Measurements from ENCODE around the gene ARPC2. TPM values are rescaled to one million over a fixed set of nuclear protein-coding genes. Genes with fewer than 3 reads are reported as not detected.
A peak's percentile ranks its signal among the peaks of the same experiment; 100 is the strongest.

ARPC2 gene
- total RNA-seq, 2 donors from 2014 or later, result 182 to 207 TPM

GRCh38 chr2:218280260-218280870 lies 63.4 kb downstream of the ARPC2 start:
- WGBS, result 95% methylated on average over 14 of the region's 14 CpGs
- peaks cover 38% of the 10 kb centered on the region for H3K4me1 ChIP-seq (replicated peaks)
- DNase-seq (ENCODE audit: low spot score), result no peak
- no peaks in the 10 kb centered on the region for H3K27me3 ChIP-seq (replicated peaks; ENCODE audit: insufficient read depth)
- H3K36me3 ChIP-seq, result peaks cover 22 to 26% of the 10 kb centered on the region in 2 donors
- H3K4me3 ChIP-seq, result no peak overlapping the region
- no peaks in the 10 kb centered on the region for H3K9me3 ChIP-seq
- intact Hi-C loops (cut with DNase I), result loop anchor here (10.0 kb wide), 1 partner anchor 284 kb away; the partner anchor contains the start of genes CNOT9 and USP37
- TF ChIP-seq POLR2AphosphoS5 (IDR thresholded peaks at IDR 0.05) (no peak), POLR2A (IDR thresholded peaks at IDR 0.05) (no peak), CTCF (IDR thresholded peaks at IDR 0.05) (no peak)
- peak overlapping the region in 1 of 2 donors; percentile 11 for H3K27ac ChIP-seq

GRCh38 chr2:218281449-218281848 lies 64.5 kb downstream of the ARPC2 start:
- Histone ChIP-seq H3K27ac (peak overlapping the region; percentile 94 to 96), H3K4me3 (no peak overlapping the region), H3K27me3 (replicated peaks; ENCODE audit: insufficient read depth) (no peaks in the 10 kb centered on the region), H3K4me1 (replicated peaks) (peaks cover 49% of the 10 kb centered on the region), H3K36me3 (peaks cover 14 to 16% of the 10 kb centered on the region in 2 donors), H3K9me3 (no peaks in the 10 kb centered on the region)
- 49% methylated on average over 3 of the region's 3 CpGs for WGBS
- DNase-seq (ENCODE audit: low spot score), result no peak
- intact Hi-C loops (cut with DNase I), result loop anchor here (10.0 kb wide), 1 partner anchor 283 kb away; the partner anchor contains the start of genes CNOT9 and USP37
- no peak for TF ChIP-seq POLR2A (IDR thresholded peaks at IDR 0.05)
- TF ChIP-seq CTCF (IDR thresholded peaks at IDR 0.05), result no peak
- no peak for TF ChIP-seq POLR2AphosphoS5 (IDR thresholded peaks at IDR 0.05)

GRCh38 chr2:218282173-218282991 lies 65.4 kb downstream of the ARPC2 start:
- Histone ChIP-seq H3K4me3 (no peak overlapping the region), H3K36me3 (peaks cover 6 to 8% of the 10 kb centered on the region in 2 donors), H3K27me3 (replicated peaks; ENCODE audit: insufficient read depth) (no peaks in the 10 kb centered on the region), H3K27ac (peak overlapping the region; percentile 94 to 96), H3K4me1 (replicated peaks) (peaks cover 56% of the 10 kb centered on the region), H3K9me3 (no peaks in the 10 kb centered on the region)
- intact Hi-C loops (cut with DNase I), result loop anchor here (10.0 kb wide), 1 partner anchor 282 kb away; the partner anchor contains the start of genes CNOT9 and USP37
- WGBS, result 32% methylated on average over 17 of the region's 17 CpGs
- DNase-seq (ENCODE audit: low spot score), result peak; percentile 71
- TF ChIP-seq CTCF (IDR thresholded peaks at IDR 0.05) (no peak), POLR2AphosphoS5 (IDR thresholded peaks at IDR 0.05) (peak; percentile 61), POLR2A (IDR thresholded peaks at IDR 0.05) (peak; percentile 46)

- no peak for DNase-seq (ENCODE audit: low spot score)
Measured at GRCh38 chr2:218284106-218284811, 67.3 kb downstream of the ARPC2 start.

More at GRCh38 chr2:218284106-218284811, 67.3 kb downstream of the ARPC2 start:
- Histone ChIP-seq H3K9me3 (no peaks in the 10 kb centered on the region), H3K27me3 (replicated peaks; ENCODE audit: insufficient read depth) (no peaks in the 10 kb centered on the region), H3K27ac (peak overlapping the region; percentile 94 to 96), H3K4me3 (no peak overlapping the region), H3K4me1 (replicated peaks) (peaks cover 61% of the 10 kb centered on the region), H3K36me3 (peaks cover 0 to 8% of the 10 kb centered on the region in 2 donors)
- 69% methylated on average over 13 of the region's 16 CpGs for WGBS
- TF ChIP-seq POLR2AphosphoS5 (IDR thresholded peaks at IDR 0.05) (no peak), POLR2A (IDR thresholded peaks at IDR 0.05) (peak; percentile 53)
- intact Hi-C loops (cut with DNase I), result loop anchor here (10.0 kb wide), 1 partner anchor 281 kb away; the partner anchor contains the start of genes CNOT9 and USP37
